Stomach smooth muscle (tissue), 2 donors: Measurements from ENCODE around the gene CCNH.

Experiments used
- H3K27ac ChIP-seq: one replicate; pipeline ENCODE4 v1.7.0; 2013; ENCODE audit warnings: mild to moderate bottlenecking, low read length, inconsistent platforms
- H3K27me3 ChIP-seq, 2 donors: one replicate each; pipeline ENCODE4 v1.7.0; 2013; ENCODE audit warnings: low read length in 2 of 2; ENCODE audit not compliant: insufficient read depth in 2 of 2, control insufficient read depth in 1 of 2
- H3K36me3 ChIP-seq, 2 donors: one replicate each; pipeline ENCODE4 v1.7.0; 2013; ENCODE audit warnings: low read length in 2 of 2; ENCODE audit not compliant: control insufficient read depth in 2 of 2, insufficient read depth in 2 of 2
- H3K4me1 ChIP-seq: one replicate; pipeline ENCODE4 v1.7.0; 2013; ENCODE audit warnings: low read length; ENCODE audit not compliant: control insufficient read depth, insufficient read depth
- H3K4me3 ChIP-seq, 2 donors: one replicate each; pipeline ENCODE4 v1.7.0; 2013; ENCODE audit warnings: low read length in 2 of 2
- H3K9ac ChIP-seq, 2 donors: one replicate each; pipeline ENCODE4 v1.7.0; 2013; ENCODE audit warnings: low read length in 2 of 2, mild to moderate bottlenecking in 1 of 2
- H3K9me3 ChIP-seq, 2 donors: one replicate each; pipeline ENCODE4 v1.7.0; 2013; ENCODE audit warnings: low read length in 2 of 2; ENCODE audit not compliant: control insufficient read depth in 2 of 2
- donor health status: healthy.
- donor health status: Pancreatic carcinoma.

Gene CCNH

DNA sequence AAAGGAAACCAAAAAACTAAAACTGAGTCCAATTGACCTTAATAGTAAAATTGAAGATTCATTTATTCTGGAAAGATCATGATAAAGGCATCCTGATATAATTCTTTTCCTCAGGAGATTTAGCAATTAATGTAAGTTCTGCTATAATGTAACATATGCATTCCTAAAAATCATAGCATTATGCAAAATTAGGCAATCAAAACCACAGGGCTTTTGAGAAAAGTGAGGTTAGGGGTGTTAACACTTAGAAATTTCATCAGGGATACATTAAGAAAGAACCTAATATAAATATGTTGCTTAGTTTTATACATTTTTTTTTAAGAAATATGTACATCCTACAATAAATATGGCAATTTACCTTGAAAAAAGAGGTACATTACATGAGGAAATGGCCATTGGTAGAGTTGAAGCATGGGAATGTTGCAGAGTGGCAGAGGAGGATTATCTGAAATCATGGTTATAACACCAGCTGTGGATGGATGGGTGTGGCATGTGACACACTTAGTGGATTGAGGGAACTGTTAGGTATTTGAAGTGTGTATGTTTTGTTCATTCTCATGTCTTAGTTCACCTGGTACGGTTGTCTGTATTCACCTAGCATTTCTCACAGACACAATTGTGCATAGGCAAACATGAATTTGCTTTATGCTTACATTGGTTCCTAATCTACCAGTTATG, 51.1 kb downstream of the CCNH start:
- Histone ChIP-seq H3K9ac (no peak overlapping the region), H3K4me1 (no peaks in the 10 kb centered on the region), H3K27ac (no peak overlapping the region), H3K36me3 (peaks cover 0 to 4% of the 10 kb centered on the region in 2 donors), H3K27me3 (no peaks in the 10 kb centered on the region), H3K9me3 (no peaks in the 10 kb centered on the region), H3K4me3 (no peak overlapping the region)

GRCh38 chr5:87361031-87361445, 51.7 kb downstream of the CCNH start:
- no peak overlapping the region for H3K27ac ChIP-seq
- H3K36me3 ChIP-seq, result peaks cover 0 to 5% of the 10 kb centered on the region in 2 donors
- no peaks in the 10 kb centered on the region for H3K4me1 ChIP-seq
- H3K9me3 ChIP-seq, result no peaks in the 10 kb centered on the region
- H3K4me3 ChIP-seq, result no peak overlapping the region
- no peak overlapping the region for H3K9ac ChIP-seq
- H3K27me3 ChIP-seq, result no peaks in the 10 kb centered on the region

DNA sequence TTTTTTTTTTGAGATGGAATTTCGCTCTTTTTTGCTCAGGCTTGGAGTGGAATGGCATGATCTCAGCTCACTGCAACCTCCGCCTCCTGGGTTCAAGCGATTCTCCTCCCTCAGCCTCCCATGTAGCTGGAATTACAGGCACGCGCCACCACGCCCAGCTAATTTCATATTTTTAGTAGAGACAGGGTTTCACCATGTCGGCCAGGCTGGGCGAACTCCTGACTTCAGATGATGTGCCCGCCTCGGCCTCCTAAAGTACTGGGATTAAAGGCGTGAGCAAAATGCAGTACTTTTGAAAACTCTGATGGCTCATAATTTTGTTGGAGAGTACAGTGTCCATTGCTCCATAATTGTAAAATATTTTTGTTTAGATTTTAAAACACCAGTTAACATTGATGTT, 52.6 kb downstream of the CCNH start:
- no peak overlapping the region for H3K4me3 ChIP-seq
- peaks cover 4 to 10% of the 10 kb centered on the region in 2 donors for H3K36me3 ChIP-seq
- H3K9me3 ChIP-seq, result no peaks in the 10 kb centered on the region
- H3K9ac ChIP-seq, result no peak overlapping the region
- H3K4me1 ChIP-seq, result no peaks in the 10 kb centered on the region
- H3K27ac ChIP-seq, result no peak overlapping the region
- H3K27me3 ChIP-seq, result no peaks in the 10 kb centered on the region

DNA sequence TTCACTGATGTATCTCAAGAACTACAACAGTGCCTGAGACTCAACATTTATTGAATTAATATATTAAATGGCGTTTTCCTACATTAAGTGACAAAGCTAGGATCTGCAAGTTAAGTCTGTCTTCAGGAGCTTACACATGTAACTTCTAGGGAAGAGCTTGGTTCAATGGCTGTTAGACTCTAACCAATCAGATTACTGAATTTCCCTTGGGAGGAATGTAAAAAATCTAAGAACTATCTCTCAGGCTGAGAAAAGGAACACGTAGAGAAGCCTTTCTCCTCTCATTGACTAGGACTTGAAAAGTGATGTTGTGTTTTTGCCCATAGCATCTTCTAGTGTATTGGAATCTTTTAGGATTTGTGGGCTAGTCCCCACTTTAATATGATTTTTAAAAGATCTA, 53.6 kb downstream of the CCNH start:
- H3K36me3 ChIP-seq, result peaks cover 6 to 20% of the 10 kb centered on the region in 2 donors
- no peak overlapping the region for H3K27ac ChIP-seq
- no peak overlapping the region for H3K4me3 ChIP-seq
- H3K4me1 ChIP-seq, result no peaks in the 10 kb centered on the region
- no peaks in the 10 kb centered on the region for H3K27me3 ChIP-seq
- H3K9me3 ChIP-seq, result no peaks in the 10 kb centered on the region
- H3K9ac ChIP-seq, result no peak overlapping the region

DNA sequence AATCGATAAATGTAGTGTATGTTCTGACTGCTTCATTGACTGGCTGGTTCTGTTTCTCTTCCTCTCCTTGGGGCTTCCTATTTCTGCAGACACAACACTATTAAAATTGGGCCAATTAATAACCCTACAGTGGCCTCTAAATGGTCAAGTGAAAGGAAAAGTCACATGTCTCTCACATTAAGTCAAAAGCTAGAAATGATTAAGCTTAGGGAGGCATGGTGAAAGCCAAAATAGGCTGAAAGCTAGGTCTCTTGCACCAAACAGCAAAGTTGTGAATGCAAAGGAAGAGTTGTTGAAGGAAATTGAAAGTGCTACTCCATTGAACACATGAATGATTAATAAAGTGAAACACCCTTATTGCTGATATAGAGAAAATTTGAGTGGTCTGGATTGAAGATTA, 58.2 kb downstream of the CCNH start:
- no peak overlapping the region for H3K9ac ChIP-seq
- H3K27ac ChIP-seq, result no peak overlapping the region
- H3K27me3 ChIP-seq, result no peaks in the 10 kb centered on the region
- no peaks in the 10 kb centered on the region for H3K9me3 ChIP-seq
- H3K4me1 ChIP-seq, result no peaks in the 10 kb centered on the region
- no peak overlapping the region for H3K4me3 ChIP-seq
- peaks cover 6 to 25% of the 10 kb centered on the region in 2 donors for H3K36me3 ChIP-seq

DNA sequence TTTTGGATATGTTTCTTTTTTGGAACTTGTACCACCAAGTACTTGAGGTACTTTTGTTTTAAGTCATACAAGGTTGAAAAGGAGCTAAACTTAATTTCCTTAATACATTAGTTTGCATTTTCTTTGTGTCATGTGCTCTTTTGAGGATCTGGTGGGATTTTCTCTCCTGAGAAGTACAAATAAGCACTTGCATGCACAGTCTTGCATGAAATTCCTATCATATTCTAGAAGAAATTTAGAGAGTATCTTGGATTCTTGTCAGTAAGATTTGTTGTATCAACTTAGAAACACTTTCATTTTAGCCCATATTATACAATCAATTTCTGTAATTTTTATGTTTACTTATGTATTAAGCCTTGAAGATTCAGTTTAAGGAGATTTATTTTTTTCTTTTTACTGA, 64.9 kb downstream of the CCNH start:
- Histone ChIP-seq H3K27ac (no peak overlapping the region), H3K4me3 (no peak overlapping the region), H3K9me3 (no peaks in the 10 kb centered on the region), H3K36me3 (peaks cover 0 to 7% of the 10 kb centered on the region in 2 donors), H3K27me3 (no peaks in the 10 kb centered on the region), H3K4me1 (no peaks in the 10 kb centered on the region), H3K9ac (no peak overlapping the region)

GRCh38 chr5:87347272-87347671, 65.5 kb downstream of the CCNH start:
- no peaks in the 10 kb centered on the region for H3K4me1 ChIP-seq
- peaks cover 0 to 7% of the 10 kb centered on the region in 2 donors for H3K36me3 ChIP-seq
- no peaks in the 10 kb centered on the region for H3K27me3 ChIP-seq
- no peaks in the 10 kb centered on the region for H3K9me3 ChIP-seq
- no peak overlapping the region for H3K4me3 ChIP-seq
- no peak overlapping the region for H3K27ac ChIP-seq
- no peak overlapping the region for H3K9ac ChIP-seq
